GM21528 (cell line): ENCODE measurements around the gene FEN1.

ENCODE experiments used
- ATAC-seq: cut with Tn5 transposase; IDR thresholded peaks from one replicate; pipeline ENCODE4 v1.9.1; 2021; ENCODE audit warnings: mild to moderate bottlenecking, moderate library complexity; ENCODE audit not compliant: unreplicated experiment, low FRiP score

Gene FEN1, protein sequence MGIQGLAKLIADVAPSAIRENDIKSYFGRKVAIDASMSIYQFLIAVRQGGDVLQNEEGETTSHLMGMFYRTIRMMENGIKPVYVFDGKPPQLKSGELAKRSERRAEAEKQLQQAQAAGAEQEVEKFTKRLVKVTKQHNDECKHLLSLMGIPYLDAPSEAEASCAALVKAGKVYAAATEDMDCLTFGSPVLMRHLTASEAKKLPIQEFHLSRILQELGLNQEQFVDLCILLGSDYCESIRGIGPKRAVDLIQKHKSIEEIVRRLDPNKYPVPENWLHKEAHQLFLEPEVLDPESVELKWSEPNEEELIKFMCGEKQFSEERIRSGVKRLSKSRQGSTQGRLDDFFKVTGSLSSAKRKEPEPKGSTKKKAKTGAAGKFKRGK

GRCh38 chr11:61792310-61793082 lies at the start of gene FEN1, which contains the start of gene TMEM258:
Gene FEN1 (plus strand): TSS chr11:61792911. CDS start chr11:61795362, 2,451 bp downstream.
Gene TMEM258 (minus strand): TSS chr11:61792599. CDS start chr11:61792558, 41 bp downstream.
- peak; percentile 80 for ATAC-seq

GRCh38 chr11:61743486-61744095 lies 49.1 kb upstream of the FEN1 start:
- ATAC-seq, result no peak

DNA sequence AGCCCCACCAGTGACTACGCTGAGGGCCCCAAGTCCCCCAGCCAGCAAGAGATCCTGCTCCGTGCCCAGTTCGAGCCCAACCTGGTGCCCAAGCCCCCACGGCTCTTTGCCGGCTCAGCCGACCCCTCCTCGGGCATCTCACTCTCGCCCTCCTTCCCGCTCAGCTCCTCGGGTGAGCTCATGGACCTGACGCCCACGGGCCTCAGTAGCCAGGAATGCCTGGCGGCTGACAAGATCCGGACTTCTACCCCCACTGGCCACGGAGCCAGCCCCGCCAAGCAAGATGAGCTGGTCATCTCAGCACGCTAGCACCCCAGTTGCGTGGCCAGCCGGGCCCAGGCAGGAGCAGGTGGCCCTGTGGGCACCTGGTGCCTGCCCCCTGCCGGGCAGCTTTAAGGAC lies 48.5 kb upstream of the FEN1 start:
- no peak for ATAC-seq

DNA sequence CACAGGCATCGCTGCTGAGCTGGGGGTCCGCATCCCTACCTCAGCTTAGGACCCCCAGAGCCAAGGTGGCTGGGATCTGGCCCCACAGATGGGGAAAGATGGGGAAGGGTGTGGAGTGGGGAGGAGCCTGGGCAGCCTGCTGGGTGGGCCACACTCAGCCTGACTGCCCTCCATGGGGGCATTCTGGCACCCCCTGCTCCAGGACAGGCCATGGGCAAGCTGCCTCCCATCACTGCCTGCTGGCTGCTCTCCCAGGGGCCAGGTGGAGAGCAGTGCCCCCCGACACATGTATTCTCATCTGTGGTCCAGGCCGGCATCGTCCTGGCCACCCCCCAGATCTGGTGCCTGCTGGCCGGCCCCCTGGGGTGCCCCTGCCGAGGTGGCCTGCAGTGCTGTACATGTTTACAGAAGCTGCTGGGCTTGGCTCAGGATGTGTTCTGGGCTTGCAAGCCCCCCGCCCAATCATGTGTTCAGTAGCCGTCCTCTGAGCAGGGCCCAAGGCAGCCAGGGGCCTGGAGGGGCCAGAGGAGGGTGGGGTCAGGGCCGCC lies 48.0 kb upstream of the FEN1 start:
- ATAC-seq, result no peak

DNA sequence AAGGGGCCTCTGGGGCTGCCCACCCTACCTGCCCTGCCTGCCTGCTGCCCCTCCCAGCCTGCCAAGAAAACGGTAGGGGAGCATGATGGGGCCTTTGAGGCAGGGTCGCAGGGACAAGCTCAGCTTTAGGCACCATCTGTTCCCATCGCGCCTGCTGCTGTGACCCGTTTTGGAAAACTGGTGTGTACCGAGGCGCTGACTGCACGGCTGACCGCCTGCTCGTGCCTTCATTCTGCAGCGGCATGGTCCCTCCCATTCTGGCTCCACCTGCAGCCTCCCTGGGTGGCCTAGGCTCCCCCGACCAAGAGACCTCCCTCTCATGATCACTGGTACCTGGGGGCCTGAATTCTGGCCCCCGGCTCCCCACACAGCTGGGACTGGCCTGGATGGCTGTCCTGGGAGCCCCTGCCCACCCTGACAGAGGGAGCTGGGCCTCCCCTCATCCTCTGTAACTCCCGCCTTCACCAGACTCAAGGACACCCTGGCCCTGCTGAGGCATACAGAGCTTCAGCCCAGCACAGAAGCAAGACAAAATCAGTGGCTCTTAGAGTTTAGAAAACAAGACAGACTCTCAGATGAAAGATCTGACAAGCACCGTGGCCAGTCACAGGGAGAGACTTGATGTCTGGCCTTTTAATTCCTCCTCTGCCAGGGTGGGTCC lies 46.8 kb upstream of the FEN1 start:
- ATAC-seq, result no peak

GRCh38 chr11:61746442-61747191 lies 46.1 kb upstream of the FEN1 start:
- no peak for ATAC-seq

DNA sequence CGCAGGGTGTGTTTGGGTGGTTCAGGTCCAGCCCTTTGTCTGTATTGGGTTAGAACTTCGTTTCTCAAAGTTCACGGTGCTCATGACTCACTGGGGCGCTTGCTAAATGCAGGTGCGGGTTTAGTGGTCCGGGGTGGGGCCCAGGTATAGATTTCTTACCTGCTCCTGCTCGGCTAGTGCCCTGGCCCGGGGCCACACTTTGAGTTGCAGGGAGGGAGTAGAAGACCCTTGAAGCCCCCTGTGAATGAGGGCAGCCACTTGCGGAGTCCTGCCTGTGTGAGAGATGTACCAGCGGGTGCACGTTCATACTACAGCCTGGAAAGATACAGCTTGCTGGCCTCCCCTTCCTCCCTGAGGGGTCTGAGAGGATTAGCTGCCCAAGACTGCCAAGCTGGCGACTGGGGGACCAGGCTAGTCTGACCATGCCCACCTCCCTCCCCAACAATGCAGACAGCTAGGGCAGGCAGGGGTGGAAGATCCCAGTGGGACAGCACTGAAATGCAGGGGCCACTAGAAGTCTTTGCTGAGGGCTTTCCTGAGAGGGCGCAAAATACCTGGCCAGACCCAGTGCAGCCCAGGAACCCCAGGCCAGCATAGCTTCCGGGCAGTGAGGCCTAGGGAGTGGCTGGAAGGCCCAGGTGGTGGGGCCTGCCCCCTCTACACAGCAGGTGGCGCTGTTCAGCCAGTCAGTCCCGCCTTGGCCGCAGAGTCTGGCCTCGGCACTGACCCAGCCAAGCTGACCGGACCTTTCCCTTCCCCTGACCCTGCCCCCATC lies 45.3 kb upstream of the FEN1 start:
- ATAC-seq, result no peak

DNA sequence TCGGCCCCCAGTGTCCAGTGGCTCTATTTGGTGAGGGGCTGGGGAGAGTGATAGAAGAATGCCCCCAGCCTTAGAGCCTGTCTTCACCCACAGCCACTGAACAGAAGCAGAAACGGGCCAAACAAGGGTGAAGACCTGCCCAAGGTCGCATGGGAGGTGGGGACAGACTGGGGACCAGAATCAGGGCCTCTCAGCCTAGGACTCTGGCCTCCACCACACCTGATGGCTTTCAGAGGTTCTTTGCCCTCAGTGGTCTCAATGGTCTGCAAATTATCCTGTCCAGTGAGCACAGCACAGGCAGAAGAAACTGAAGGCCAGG lies 44.8 kb upstream of the FEN1 start:
- ATAC-seq, result no peak

GRCh38 chr11:61749591-61750217 lies 43.0 kb upstream of the FEN1 start:
- no peak for ATAC-seq

- ATAC-seq, result no peak
Observed at GRCh38 chr11:61750631-61751273, 42.0 kb upstream of the FEN1 start.

DNA sequence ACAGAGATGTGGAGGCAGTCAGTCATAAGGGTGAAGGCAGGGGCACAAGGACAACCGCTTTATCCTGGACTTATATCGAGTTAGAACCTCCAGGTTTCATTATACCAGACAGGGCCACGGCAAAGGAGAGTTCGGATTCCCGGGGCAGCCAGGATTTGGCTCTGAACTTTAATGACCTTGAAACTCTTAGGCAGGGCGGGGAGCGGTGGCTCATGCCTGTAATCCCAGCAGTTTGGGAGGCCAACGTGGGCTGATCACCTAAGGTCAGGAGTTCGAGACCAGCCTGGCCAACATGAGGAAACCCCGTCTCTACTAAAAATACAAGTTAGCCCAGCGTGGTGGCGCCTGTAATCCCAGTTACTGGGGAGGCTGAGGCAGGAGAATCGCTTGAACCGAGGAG lies 41.3 kb upstream of the FEN1 start:
- ATAC-seq, result no peak

- no peak for ATAC-seq
Observed at GRCh38 chr11:61752117-61752924, 40.4 kb upstream of the FEN1 start, which contains the start of gene MYRF. Gene MYRF (plus strand): TSS chr11:61752636. CDS start chr11:61752745, 109 bp downstream.

- no peak for ATAC-seq
Observed at GRCh38 chr11:61752925-61753521, 39.7 kb upstream of the FEN1 start.

- no peak for ATAC-seq
Observed at GRCh38 chr11:61753672-61754071, 39.0 kb upstream of the FEN1 start.

GRCh38 chr11:61754534-61755482 lies 37.9 kb upstream of the FEN1 start:
- ATAC-seq, result no peak

DNA sequence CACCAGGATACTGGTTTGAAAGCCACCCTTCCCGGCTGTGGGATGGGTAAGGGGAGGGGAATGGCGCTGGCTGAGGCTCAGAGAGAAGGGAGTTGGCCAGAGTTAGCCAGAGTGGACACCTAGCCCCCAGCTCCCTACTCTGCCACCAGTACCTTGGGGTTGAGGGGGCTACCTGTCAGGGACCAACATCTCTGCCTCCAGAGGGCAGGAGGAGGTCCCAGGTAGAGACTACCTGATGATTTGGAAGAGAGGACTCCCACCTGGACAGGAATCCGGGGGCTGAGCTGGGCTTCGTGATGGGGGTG lies 36.6 kb upstream of the FEN1 start:
- no peak for ATAC-seq
